HAP-1 (cell line): ENCODE results near the gene MRPL21.
"Not testable (repeated sequence)": the region's sequence is repeated elsewhere in the genome, so short reads cannot be mapped to it uniquely, and the experiment has no call there.

ENCODE experiments used
- DNase-seq, 2 experiments: peaks; one replicate each; pipeline ENCODE4 v3.0.0-alpha.2; 2016 to 2020; ENCODE audit warnings: low spot score in 2 of 2
- H3K27me3 ChIP-seq: fragments of 250-450 bp; sonication (Bioruptor Pico); 2 replicates; pipeline ENCODE4 v1.5.1; 2020; ENCODE audit warnings: low read depth, mild to moderate bottlenecking, moderate library complexity
- H3K36me3 ChIP-seq: fragments of 250-450 bp; sonication (Bioruptor Pico); replicated peaks from 2 replicates; pipeline ENCODE4 v1.5.1; 2020; ENCODE audit warnings: mild to moderate bottlenecking
- H3K4me1 ChIP-seq: fragments of 250-450 bp; sonication (Bioruptor Pico); 2 replicates; pipeline ENCODE4 v1.5.1; 2020; ENCODE audit warnings: mild to moderate bottlenecking
- H3K4me3 ChIP-seq: fragments of 250-450 bp; sonication (Bioruptor Pico); 2 replicates; pipeline ENCODE4 v1.5.1; 2020; ENCODE audit warnings: mild to moderate bottlenecking, moderate library complexity
- H3K9me3 ChIP-seq: fragments of 250-450 bp; sonication (Bioruptor Pico); 2 replicates; pipeline ENCODE4 v1.5.1; 2020; ENCODE audit warnings: mild to moderate bottlenecking, moderate library complexity
- in situ Hi-C: fragments of 300-500 bp; cut with MboI; formaldehyde crosslinking; loops from 3 replicates; pipeline ENCODE4 v1.14.3; 2020; ENCODE audit warnings: low sequenced_read_pairs, inconsistent platforms, mixed read lengths

Gene MRPL21

GRCh38 chr11:68889948-68890446, 13.6 kb downstream of the MRPL21 start:
- peak in 1 of 2 experiments; percentile 48 for DNase-seq

GRCh38 chr11:68884827-68885226, 18.8 kb downstream of the MRPL21 start:
- DNase-seq, H3K4me1 ChIP-seq, H3K27me3 ChIP-seq, in situ Hi-C loops, H3K9me3 ChIP-seq, H3K4me3 ChIP-seq, H3K36me3 ChIP-seq: not testable (repeated sequence)

More at GRCh38 chr11:68889948-68890446, 13.6 kb downstream of the MRPL21 start:
- Histone ChIP-seq H3K27me3 (no peaks in the 10 kb centered on the region), H3K4me3 (no peak overlapping the region), H3K4me1 (no peaks in the 10 kb centered on the region), H3K36me3 (peaks cover 47% of the 10 kb centered on the region), H3K9me3 (no peaks in the 10 kb centered on the region)
- in situ Hi-C loops, result no loop called here

- H3K9me3 ChIP-seq, result no peaks in the 10 kb centered on the region
- H3K36me3 ChIP-seq, result no peaks in the 10 kb centered on the region; the same call in 1 of the 2 replicates
- DNase-seq, result no peak
- in situ Hi-C loops, result no loop called here
- H3K4me3 ChIP-seq, result no peak overlapping the region
- no peaks in the 10 kb centered on the region for H3K27me3 ChIP-seq
- H3K4me1 ChIP-seq, result peaks cover 19% of the 10 kb centered on the region
These were observed 21.2 kb downstream of the MRPL21 start for GRCh38 chr11:68882391-68882790.

DNA sequence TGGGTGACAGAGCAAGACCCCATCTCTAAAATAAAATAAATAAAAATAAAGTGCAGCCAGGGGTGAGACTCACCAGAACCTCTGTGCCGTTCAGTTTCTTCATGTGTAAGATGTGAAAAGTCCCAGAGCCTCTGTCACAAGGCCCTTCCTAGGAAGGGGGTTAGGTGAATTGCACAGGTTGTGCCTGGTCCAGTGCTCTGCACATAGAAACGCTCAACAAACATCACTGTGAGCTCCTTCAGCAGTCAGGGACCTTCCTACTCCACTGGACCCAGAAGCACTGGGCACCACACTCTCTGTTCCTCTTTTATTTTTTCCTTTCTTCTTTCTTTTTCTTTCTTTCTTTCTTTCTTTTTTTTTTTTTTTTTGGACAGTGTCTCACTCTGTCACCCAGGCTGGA, 22.3 kb downstream of the MRPL21 start:
- H3K36me3 ChIP-seq, result no peaks in the 10 kb centered on the region; the same call in 1 of the 2 replicates
- H3K4me1 ChIP-seq, result peaks cover 19% of the 10 kb centered on the region
- no peak overlapping the region for H3K4me3 ChIP-seq
- in situ Hi-C loops, result no loop called here
- DNase-seq, result no peak
- H3K9me3 ChIP-seq, result no peaks in the 10 kb centered on the region
- H3K27me3 ChIP-seq, result no peaks in the 10 kb centered on the region

GRCh38 chr11:68880851-68881250, 22.8 kb downstream of the MRPL21 start:
- in situ Hi-C loops, result no loop called here
- Histone ChIP-seq H3K27me3 (no peaks in the 10 kb centered on the region), H3K9me3 (no peaks in the 10 kb centered on the region), H3K4me3 (no peak overlapping the region), H3K4me1 (peaks cover 19% of the 10 kb centered on the region), H3K36me3 (no peaks in the 10 kb centered on the region; the same call in 1 of the 2 replicates)
- no peak for DNase-seq

- Histone ChIP-seq H3K4me1 (peaks cover 28% of the 10 kb centered on the region), H3K4me3 (no peak overlapping the region), H3K9me3 (no peaks in the 10 kb centered on the region), H3K36me3 (no peaks in the 10 kb centered on the region), H3K27me3 (peaks cover 2% of the 10 kb centered on the region; the same call in 1 of the 2 replicates)
- in situ Hi-C loops, result no loop called here
- no peak for DNase-seq
These were observed 25.6 kb downstream of the MRPL21 start for GRCh38 chr11:68878022-68878421.

DNA sequence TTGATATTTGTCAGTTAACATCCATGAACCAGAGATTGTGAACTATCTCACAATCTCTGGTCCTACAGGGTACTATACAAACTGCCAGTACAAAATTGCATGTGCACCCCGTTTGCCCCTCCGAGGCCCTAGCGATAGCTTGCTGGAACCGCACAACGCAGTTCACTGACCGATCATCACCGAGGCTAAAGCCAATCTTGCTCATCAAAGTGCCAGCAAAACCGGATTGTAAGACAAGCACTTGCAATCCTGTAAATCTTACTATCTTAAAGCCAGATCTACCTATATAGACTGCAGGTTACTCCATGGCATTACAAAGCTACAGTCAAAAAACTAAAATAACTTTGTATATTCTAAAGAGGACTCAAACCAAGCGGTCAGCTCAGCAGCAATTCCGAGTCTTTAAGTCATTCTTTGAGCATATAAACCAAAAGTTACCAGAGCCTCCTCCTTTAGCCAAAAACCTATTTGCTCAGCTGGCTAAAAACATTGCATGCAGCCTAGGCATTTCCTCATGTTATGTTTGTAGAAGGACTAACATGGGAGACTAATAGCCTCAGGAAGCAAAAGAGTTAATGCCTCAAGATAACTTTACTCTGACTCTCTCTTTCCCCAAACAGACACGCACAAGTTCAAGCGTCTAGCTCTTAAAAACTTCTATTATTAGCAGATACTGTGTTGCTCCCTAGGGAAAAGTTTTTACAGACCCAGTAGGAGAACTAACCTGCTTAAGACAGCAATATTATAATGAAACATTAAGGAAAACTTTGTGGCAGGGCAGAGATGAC, 31.2 kb downstream of the MRPL21 start:
- in situ Hi-C loops, result no loop called here
- DNase-seq, result no peak

DNA sequence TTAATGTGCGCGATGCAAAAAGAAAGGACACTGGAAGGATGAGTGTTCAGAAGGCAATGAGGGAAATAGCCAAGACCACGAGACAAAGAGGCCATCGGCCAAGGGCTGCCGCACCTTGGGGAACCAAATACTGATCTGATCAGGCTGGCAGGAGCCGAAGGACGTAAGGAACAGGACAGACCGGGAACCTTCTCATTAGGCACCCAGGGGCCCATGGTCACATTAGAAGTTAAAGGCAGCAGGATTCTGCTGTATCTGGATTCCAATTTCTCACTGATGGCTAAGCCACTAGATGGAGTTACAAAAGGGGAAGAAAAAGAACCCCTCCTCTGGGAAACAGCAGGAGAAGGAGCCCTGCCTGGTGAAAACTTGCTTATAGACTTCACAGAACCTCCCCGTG, 33.2 kb downstream of the MRPL21 start:
- peaks cover 2% of the 10 kb centered on the region; the same call in 1 of the 2 replicates for H3K27me3 ChIP-seq
- H3K4me3 ChIP-seq, result no peak overlapping the region
- no peaks in the 10 kb centered on the region for H3K36me3 ChIP-seq
- no peaks in the 10 kb centered on the region for H3K9me3 ChIP-seq
- no peak for DNase-seq
- in situ Hi-C loops, result no loop called here
- peaks cover 21% of the 10 kb centered on the region for H3K4me1 ChIP-seq

More for the DNA sequence above, 31.2 kb downstream of the MRPL21 start:
- Histone ChIP-seq H3K27me3 (peaks cover 2% of the 10 kb centered on the region; the same call in 1 of the 2 replicates), H3K9me3 (no peaks in the 10 kb centered on the region), H3K4me3 (no peak overlapping the region), H3K36me3 (no peaks in the 10 kb centered on the region), H3K4me1 (peaks cover 16% of the 10 kb centered on the region)

DNA sequence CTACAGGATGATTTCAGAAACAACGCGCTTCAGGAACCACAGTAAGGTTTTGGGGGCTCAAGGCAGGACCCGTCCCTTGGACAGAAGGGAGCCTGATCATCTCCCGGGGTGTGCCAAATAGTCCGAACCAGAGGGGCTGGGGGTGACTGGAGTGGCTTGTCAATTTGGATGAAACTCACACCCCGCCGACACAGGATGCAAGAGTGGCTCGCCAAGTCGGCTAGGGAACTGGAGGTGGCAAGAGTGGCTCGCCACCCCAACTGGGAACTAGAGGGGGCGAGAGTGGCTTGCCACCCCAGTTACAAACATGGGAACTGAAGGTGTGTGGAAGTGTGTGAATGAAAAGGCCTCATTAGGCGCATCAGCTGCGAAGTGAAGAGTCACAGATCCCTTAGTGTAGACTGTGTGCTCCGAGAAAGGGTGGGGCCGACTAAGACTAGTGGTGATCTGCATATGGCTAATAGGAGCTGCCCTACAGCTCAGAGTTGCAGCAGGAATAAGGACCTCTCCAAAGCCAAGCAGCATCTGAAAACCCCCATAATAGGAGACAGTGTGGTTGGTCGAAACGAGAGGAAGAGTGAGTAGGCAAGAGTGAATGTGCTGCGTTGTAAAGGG, 35.3 kb downstream of the MRPL21 start:
- in situ Hi-C loops, result no loop called here
- Histone ChIP-seq H3K4me3 (no peak overlapping the region), H3K4me1 (peaks cover 12% of the 10 kb centered on the region), H3K27me3 (no peaks in the 10 kb centered on the region), H3K36me3 (no peaks in the 10 kb centered on the region), H3K9me3 (peaks cover 9% of the 10 kb centered on the region)
- DNase-seq, result no peak

DNA sequence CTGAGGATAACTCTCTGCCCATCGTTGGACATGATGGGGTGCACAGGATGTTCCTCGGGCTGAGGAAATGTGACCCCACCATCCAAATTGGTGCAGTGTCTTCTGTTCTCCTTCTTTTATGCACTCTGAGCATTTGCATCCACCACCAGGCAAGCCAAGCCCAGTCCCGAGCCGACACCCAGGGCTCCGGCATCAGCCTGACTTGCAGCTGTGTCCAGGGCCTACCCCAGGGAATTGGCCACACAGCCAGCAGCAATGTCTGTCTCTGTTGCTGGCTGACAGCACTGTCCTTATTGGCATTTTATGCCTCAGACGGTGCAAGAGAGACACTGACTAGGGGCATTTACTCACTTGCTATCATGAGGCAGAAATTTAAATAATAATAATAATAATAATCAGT, 36.6 kb downstream of the MRPL21 start:
- Histone ChIP-seq H3K27me3 (no peaks in the 10 kb centered on the region), H3K4me1 (peaks cover 12% of the 10 kb centered on the region), H3K9me3 (peaks cover 9% of the 10 kb centered on the region), H3K4me3 (no peak overlapping the region), H3K36me3 (no peaks in the 10 kb centered on the region)
- peak in 1 of 2 experiments; percentile 35 for DNase-seq
- in situ Hi-C loops, result no loop called here

DNA sequence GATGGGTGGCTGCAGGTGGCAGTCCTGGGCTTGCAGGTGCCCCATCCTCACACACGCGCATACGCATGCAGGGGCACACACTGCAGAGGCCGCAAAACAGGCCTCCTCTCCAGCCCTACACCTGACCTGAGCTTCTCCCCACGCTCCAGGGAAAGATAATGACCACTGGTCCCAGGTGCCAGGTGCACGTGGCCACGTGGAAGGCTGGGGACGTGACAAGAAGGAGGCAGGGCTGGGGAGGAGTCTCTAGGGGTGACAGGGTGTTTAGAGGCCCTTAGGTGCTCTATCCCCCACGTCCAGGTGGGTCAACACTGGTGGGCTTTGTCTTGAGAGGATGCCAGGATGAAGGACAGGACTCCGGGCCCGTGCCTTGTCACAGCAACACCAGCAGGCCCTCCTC, 38.4 kb downstream of the MRPL21 start:
- H3K27me3 ChIP-seq, result no peaks in the 10 kb centered on the region
- no peak for DNase-seq
- peaks cover 9% of the 10 kb centered on the region for H3K9me3 ChIP-seq
- no peaks in the 10 kb centered on the region for H3K36me3 ChIP-seq
- in situ Hi-C loops, result no loop called here
- peaks cover 12% of the 10 kb centered on the region for H3K4me1 ChIP-seq
- H3K4me3 ChIP-seq, result no peak overlapping the region

DNA sequence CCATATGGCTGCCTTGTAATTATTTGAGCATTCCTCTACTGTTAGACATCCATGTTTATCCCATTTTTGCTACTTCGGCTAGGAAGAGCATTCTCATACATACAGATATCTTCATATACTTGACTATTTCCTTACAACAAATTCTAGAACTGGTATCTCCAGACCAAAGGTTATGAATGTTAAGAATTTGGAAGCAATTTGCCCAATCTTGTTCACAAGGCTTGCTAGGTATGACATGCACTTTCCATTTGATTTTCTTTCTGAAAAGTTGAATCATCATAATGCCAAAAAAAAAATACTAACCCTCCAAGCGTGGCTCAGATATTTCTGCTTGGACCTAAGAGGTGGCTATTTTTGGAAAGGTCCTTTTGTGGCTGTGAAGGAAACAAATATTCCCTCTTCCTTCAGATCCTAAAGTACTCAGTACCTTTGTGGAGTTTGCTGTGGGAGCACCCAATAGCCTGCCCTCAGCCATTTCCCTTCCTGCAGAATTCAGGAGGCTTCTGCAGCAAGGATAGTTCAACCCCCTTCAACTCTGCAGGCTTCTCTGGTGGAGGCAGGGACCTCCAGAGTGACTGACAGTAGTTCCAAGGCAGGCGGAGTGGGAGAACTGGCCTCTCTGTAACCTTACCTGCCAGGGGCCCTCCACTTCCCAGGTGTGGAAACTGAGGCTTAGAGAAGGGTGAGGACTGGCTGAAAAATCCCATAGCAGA, 39.9 kb downstream of the MRPL21 start:
- no peaks in the 10 kb centered on the region for H3K36me3 ChIP-seq
- in situ Hi-C loops, result no loop called here

GRCh38 chr11:68862421-68862820, 41.2 kb downstream of the MRPL21 start:
- Histone ChIP-seq H3K4me1 (peaks cover 5% of the 10 kb centered on the region), H3K4me3 (no peak overlapping the region), H3K36me3 (no peaks in the 10 kb centered on the region), H3K9me3 (peaks cover 9% of the 10 kb centered on the region), H3K27me3 (no peaks in the 10 kb centered on the region)
- in situ Hi-C loops, result no loop called here
- DNase-seq, result no peak

More for the DNA sequence above, 39.9 kb downstream of the MRPL21 start:
- Histone ChIP-seq H3K4me3 (no peak overlapping the region), H3K27me3 (no peaks in the 10 kb centered on the region), H3K4me1 (peaks cover 12% of the 10 kb centered on the region), H3K9me3 (peaks cover 9% of the 10 kb centered on the region)
- no peak for DNase-seq

GRCh38 chr11:68859123-68859522, 44.5 kb downstream of the MRPL21 start:
- Histone ChIP-seq H3K4me1 (peaks cover 7% of the 10 kb centered on the region), H3K27me3 (no peaks in the 10 kb centered on the region), H3K4me3 (no peak overlapping the region), H3K9me3 (peaks cover 6% of the 10 kb centered on the region), H3K36me3 (no peaks in the 10 kb centered on the region)
- in situ Hi-C loops, result no loop called here
- no peak for DNase-seq
